ENCODE data around the gene NPVF.
A peak's percentile ranks its signal among the peaks of the same experiment; 100 is the strongest.

The NPVF gene

DNA sequence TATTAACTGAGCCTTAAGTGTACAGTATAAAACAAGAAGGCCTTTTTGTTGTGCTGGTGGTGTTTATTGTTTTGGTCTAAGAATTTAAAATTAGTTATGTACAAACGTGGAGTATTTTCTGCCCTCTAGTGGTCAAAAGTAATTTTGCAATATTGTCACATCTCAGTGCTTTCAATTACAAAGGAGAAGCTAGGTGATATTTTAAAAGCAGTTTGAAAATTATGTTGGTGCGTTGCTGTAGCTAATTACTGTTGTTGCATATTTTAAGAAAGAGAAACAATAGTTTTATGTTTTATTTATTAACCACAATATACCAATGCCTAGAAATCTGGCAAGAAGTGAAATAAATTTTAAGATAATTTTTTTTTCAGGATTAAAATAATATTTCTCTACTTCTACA is 11.4 kb downstream of the NPVF start:
- H3K4me3 ChIP-seq (ENCODE audit: low read depth, low read length), result no peak overlapping the region
- TF ChIP-seq, protein P1, sequence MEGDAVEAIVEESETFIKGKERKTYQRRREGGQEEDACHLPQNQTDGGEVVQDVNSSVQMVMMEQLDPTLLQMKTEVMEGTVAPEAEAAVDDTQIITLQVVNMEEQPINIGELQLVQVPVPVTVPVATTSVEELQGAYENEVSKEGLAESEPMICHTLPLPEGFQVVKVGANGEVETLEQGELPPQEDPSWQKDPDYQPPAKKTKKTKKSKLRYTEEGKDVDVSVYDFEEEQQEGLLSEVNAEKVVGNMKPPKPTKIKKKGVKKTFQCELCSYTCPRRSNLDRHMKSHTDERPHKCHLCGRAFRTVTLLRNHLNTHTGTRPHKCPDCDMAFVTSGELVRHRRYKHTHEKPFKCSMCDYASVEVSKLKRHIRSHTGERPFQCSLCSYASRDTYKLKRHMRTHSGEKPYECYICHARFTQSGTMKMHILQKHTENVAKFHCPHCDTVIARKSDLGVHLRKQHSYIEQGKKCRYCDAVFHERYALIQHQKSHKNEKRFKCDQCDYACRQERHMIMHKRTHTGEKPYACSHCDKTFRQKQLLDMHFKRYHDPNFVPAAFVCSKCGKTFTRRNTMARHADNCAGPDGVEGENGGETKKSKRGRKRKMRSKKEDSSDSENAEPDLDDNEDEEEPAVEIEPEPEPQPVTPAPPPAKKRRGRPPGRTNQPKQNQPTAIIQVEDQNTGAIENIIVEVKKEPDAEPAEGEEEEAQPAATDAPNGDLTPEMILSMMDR (IDR thresholded peaks at IDR 0.05; ENCODE audit: borderline replicate concordance, insufficient read depth, low read depth, low read length), result peak; percentile 43; the same call in 1 of the 2 replicates

DNA sequence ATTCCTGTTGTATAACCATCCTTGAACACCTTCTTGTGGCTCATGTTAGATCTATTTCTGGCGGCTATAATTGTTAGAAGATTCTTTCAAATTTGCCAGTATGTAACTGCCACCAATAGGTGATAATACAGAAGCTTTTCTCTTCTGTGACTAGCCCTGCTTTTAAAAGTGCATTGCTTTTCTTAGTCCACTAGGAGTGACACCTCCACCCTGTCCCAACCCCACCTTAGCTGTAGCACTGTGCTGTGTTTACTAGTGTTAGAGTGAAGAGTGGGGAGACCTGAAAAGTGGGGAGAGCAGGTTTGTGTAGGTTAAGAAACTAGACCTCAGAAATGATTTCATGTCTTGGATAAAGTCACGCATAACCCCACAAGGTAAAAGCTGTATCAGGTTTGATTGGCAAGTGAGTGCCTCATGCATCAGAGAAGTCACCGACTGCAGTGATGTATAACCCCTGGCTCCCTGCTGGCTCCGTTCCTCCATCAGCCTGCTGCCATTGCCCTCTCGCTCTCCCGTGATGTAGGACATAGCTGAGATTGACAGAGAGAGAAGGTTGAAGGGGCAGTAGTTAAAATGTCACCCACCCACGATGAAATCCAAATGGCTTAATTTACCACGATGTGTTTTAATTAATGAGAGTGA is 12.5 kb downstream of the NPVF start:
- H3K4me3 ChIP-seq (ENCODE audit: low read depth, low read length), result no peak overlapping the region
- TF ChIP-seq, protein P1 (IDR thresholded peaks at IDR 0.05; ENCODE audit: borderline replicate concordance, insufficient read depth, low read depth, low read length), result no peak

DNA sequence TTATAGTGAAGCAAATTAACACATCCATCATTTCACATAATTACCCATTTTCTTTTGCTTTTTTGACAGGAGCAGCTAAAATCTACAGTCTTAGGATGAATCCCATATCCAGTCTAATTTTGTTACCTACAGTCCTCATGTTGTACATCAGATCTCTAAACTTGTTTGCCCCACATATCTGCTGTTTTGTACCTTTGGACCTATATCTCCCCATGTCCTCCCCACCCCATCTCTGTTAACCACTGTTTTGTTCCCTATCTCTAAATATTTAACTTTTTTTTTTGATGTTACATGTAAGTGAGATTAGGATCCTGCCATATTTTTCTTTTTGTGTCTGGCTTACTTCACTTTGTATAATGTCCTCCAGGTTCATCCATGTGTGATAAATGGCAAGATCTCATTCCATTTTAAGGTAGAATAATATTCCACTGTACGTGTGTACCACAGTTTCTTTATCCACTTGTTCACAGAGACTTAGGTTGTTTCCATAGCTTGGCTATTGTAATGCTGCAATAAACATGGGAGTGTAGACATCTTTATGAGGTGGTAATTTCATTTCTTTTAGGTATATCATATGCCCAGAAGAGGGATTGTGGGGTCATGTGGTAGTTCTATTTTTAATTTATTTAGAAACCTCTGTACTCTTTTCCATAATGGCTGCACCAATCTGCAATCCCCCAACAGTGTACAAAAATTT is 19.6 kb downstream of the NPVF start:
- TF ChIP-seq, protein P1 (IDR thresholded peaks at IDR 0.05; ENCODE audit: borderline replicate concordance, insufficient read depth, low read depth, low read length), result no peak
- no peak overlapping the region for H3K4me3 ChIP-seq (ENCODE audit: low read depth, low read length)

DNA sequence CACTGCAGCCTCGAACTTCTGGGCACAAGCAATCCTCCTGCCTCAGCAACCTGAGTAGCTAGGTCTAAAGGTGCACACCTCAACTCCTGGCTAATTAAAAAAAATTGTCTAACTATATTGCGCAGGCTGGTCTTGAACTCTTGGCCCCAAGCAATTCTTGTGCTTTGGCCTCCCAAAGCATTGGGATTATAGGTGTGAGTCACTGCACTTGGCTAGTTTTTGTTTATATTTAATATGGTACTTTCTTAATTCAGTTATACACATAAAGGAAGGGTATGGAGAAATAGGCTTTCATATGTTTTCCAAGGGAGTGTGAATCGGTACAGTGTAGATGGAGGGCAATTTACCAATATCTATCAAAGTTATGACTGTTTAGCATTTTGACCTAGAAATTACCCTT is 20.4 kb downstream of the NPVF start:
- no peak overlapping the region for H3K4me3 ChIP-seq (ENCODE audit: low read depth, low read length)
- TF ChIP-seq, protein P1 (IDR thresholded peaks at IDR 0.05; ENCODE audit: borderline replicate concordance, insufficient read depth, low read depth, low read length), result no peak

DNA sequence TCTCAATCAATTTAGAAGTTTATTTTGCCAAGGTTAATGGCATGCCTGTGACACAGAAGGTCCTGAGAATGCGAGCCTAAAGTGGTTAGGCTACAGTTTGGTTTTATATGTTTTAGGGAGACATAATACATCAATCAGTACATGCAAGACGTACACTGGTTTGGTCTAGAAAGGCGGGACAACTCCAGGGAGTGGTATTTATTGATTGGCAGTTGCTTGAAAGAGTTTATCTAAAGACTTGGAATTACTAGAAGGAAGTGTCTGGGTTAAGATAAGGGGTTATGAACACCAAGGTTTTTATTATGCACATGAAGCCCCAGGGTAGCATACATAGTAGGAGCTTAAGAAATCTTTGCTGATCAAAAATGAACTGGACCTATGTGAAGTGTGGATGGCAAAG is 21.5 kb downstream of the NPVF start:
- TF ChIP-seq, protein P1 (IDR thresholded peaks at IDR 0.05; ENCODE audit: borderline replicate concordance, insufficient read depth, low read depth, low read length), result no peak
- no peak overlapping the region for H3K4me3 ChIP-seq (ENCODE audit: low read depth, low read length)

DNA sequence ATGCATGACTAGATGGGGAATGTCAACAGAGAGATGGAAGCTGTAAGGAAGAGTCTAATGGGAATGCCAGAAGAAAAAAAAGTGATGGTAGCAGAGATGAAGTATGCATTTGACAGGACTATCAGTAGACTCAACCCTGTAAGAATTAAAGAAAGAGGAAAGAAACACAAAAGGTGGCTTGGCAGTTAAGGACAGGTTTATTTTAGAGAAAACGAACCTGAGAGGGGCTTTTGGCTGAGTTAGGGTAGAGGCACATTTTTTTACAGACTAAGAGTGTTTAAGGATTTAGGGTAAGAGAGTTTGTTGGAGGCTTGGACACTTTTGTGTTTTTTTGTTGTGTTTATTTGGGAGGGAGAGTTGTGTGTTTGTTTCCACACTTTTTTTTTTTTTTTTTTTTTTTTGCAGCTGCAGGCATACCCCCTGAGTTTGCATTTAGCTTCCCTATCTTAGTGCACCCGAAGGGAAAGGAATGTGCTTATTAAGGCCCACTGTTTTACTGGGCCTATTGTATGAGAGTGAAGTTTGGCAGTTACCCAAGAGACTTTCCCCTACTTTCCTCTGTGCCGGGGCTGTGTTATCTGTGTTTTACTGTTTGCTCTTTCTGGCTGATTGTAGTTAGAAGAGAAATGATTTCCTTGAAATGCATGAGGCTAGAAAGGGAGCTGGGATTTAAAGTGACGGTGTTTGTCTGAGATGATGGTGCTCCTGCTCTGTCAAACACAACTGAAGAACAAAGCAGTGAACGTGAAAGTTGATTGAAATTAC is 32.0 kb downstream of the NPVF start:
- H3K4me3 ChIP-seq (ENCODE audit: low read depth, low read length), result no peak overlapping the region
- TF ChIP-seq, protein P1 (IDR thresholded peaks at IDR 0.05; ENCODE audit: borderline replicate concordance, insufficient read depth, low read depth, low read length), result no peak
